HL-60 (cell line): ENCODE measurements around the gene SLC4A8.
A peak's percentile ranks its signal among the peaks of the same experiment; 100 is the strongest.

Experiments
- DNase-seq, 2 experiments: peaks; one replicate each; pipeline ENCODE4 v3.0.0-alpha.2; 2010 to 2020; ENCODE audit warnings: low read depth in 1 of 2, low spot score in 1 of 2
- H3K27ac ChIP-seq: fragments of 250-450 bp; sonication (Bioruptor Pico); replicated peaks from 2 replicates; pipeline ENCODE4 v1.5.1; 2020; ENCODE audit warnings: mild to moderate bottlenecking, moderate library complexity
- H3K27me3 ChIP-seq: fragments of 250-450 bp; sonication (Bioruptor Pico); 2 replicates; pipeline ENCODE4 v1.5.1; 2021; ENCODE audit warnings: mild to moderate bottlenecking, moderate library complexity; ENCODE audit not compliant: insufficient read depth, poor library complexity, severe bottlenecking
- H3K4me3 ChIP-seq: replicated peaks from 2 replicates; pipeline ENCODE4 v1.5.1; 2011; ENCODE audit warnings: mild to moderate bottlenecking, control low read depth, low read length; ENCODE audit not compliant: insufficient read depth
- GABPA ChIP-seq: IDR thresholded peaks from 2 replicates; pipeline ENCODE4 v1.6.1; 2012; ENCODE audit warnings: low read depth
- POLR2AphosphoS5 ChIP-seq: IDR thresholded peaks from 2 replicates; pipeline ENCODE4 v1.6.1; 2012; ENCODE audit warnings: low read depth
- SPI1 ChIP-seq: IDR thresholded peaks from 2 replicates; pipeline ENCODE4 v1.6.1; 2012; ENCODE audit warnings: low read depth, mild to moderate bottlenecking, borderline replicate concordance
- TF ChIP-seq, protein P1 (sequence below): IDR thresholded peaks from one replicate; pipeline ENCODE4 v1.5.1; 2011; ENCODE audit warnings: low read length, control low read depth, inconsistent platforms; ENCODE audit not compliant: insufficient read depth
- TF ChIP-seq, protein P2 (sequence below): IDR thresholded peaks from 2 replicates; pipeline ENCODE4 v1.6.1; 2012; ENCODE audit warnings: low read depth; ENCODE audit not compliant: insufficient replicate concordance

SLC4A8 gene

DNA sequence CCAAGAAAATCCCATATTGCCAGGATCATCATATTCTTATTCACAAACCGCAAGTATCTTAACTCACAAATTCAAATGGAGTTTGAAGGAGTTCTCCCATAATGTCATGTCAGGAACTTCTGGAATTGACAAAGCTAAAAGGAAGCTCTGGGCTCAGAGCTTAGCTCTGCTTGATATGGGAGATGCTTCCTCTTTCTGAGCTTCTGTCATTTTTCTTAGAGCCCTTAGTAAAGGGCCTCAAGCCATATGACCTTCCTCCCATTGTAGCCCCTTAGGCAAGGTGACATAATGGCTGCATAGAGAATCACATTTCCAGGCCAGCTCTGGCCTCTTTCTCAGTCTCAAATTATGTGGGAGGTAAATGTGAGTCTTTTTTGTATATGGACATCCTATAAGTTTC, 40.9 kb downstream of the SLC4A8 start:
- Histone ChIP-seq H3K4me3 (no peak overlapping the region), H3K27me3 (no peaks in the 10 kb centered on the region), H3K27ac (no peak overlapping the region)
- TF ChIP-seq GABPA (no peak), POLR2AphosphoS5 (no peak), SPI1 (no peak)
- TF ChIP-seq, protein P1, sequence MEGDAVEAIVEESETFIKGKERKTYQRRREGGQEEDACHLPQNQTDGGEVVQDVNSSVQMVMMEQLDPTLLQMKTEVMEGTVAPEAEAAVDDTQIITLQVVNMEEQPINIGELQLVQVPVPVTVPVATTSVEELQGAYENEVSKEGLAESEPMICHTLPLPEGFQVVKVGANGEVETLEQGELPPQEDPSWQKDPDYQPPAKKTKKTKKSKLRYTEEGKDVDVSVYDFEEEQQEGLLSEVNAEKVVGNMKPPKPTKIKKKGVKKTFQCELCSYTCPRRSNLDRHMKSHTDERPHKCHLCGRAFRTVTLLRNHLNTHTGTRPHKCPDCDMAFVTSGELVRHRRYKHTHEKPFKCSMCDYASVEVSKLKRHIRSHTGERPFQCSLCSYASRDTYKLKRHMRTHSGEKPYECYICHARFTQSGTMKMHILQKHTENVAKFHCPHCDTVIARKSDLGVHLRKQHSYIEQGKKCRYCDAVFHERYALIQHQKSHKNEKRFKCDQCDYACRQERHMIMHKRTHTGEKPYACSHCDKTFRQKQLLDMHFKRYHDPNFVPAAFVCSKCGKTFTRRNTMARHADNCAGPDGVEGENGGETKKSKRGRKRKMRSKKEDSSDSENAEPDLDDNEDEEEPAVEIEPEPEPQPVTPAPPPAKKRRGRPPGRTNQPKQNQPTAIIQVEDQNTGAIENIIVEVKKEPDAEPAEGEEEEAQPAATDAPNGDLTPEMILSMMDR, result no peak
- TF ChIP-seq, protein P2, sequence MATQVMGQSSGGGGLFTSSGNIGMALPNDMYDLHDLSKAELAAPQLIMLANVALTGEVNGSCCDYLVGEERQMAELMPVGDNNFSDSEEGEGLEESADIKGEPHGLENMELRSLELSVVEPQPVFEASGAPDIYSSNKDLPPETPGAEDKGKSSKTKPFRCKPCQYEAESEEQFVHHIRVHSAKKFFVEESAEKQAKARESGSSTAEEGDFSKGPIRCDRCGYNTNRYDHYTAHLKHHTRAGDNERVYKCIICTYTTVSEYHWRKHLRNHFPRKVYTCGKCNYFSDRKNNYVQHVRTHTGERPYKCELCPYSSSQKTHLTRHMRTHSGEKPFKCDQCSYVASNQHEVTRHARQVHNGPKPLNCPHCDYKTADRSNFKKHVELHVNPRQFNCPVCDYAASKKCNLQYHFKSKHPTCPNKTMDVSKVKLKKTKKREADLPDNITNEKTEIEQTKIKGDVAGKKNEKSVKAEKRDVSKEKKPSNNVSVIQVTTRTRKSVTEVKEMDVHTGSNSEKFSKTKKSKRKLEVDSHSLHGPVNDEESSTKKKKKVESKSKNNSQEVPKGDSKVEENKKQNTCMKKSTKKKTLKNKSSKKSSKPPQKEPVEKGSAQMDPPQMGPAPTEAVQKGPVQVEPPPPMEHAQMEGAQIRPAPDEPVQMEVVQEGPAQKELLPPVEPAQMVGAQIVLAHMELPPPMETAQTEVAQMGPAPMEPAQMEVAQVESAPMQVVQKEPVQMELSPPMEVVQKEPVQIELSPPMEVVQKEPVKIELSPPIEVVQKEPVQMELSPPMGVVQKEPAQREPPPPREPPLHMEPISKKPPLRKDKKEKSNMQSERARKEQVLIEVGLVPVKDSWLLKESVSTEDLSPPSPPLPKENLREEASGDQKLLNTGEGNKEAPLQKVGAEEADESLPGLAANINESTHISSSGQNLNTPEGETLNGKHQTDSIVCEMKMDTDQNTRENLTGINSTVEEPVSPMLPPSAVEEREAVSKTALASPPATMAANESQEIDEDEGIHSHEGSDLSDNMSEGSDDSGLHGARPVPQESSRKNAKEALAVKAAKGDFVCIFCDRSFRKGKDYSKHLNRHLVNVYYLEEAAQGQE, result no peak
- DNase-seq, result no peak

DNA sequence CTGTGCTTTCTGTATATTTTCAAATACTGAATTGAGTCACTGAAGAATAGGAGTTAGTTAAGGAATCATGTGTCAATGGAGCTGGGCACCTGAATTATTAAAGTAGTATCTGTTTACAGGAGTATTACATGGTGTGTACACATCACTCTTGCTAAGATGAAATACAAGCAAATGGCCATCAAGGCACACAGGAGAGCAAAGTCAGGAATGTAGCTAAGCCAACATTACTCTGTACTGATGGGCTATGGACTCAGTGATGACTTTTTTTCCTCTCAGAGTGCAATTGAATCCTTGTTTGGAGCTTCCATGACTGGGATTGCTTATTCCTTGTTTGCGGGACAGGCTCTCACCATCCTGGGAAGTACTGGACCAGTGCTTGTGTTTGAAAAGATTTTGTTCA, 45.5 kb downstream of the SLC4A8 start:
- H3K27me3 ChIP-seq, result no peaks in the 10 kb centered on the region
- TF ChIP-seq SPI1 (no peak), GABPA (no peak), POLR2AphosphoS5 (no peak)
- TF ChIP-seq, protein P1, result no peak
- TF ChIP-seq, protein P2, result no peak
- no peak for DNase-seq
- no peak overlapping the region for H3K27ac ChIP-seq
- H3K4me3 ChIP-seq, result no peak overlapping the region

DNA sequence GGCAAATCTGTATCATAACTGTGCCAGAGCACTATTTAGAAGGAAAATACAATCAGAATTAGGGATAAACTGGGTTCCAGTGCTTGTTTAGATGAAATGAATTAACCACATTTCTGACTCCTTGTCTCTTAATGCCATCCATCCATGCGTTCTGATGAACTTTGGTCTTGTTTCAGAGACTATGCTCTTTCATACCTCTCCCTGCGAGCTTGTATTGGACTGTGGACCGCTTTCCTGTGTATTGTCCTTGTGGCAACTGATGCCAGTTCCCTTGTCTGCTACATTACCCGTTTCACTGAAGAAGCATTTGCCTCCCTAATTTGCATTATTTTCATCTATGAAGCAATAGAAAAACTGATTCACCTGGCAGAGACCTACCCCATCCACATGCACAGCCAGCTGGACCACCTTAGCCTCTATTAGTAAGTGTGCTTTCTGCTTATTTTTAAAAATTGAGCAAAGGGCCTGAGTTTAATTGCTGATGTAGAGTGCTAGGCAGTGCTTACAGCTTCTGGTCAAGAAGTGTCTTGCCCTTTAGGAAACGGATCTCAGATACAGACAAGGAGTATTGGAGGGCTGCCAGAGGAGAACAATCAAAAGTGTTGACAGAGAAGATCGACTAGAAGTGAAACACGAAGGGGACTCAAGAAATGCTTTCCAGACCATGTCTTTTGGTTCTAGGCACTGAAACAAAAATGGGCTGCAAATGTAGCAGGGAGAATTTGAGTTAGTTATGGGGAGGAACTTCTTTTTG, 46.7 kb downstream of the SLC4A8 start:
- TF ChIP-seq POLR2AphosphoS5 (no peak), SPI1 (no peak), GABPA (no peak)
- TF ChIP-seq, protein P1, result no peak
- no peaks in the 10 kb centered on the region for H3K27me3 ChIP-seq

DNA sequence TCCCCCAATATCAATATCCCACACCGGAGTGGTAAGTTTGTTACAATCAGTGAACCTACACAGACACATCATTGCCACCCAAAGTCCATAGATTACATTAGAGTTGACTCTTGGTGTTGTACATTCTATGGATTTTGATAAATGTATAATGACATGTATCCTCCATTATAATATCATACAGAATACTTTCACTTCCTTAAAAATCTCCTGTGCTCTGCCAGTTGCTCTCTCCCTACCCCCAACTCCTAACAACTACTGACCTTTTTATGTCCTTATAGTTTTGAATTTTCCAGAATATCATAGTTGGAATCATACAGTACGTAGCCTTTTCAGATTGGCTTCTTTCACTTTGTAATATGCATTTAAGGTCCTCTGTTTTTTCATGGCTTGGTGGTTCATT, 48.4 kb downstream of the SLC4A8 start:
- TF ChIP-seq, protein P2, result no peak
- TF ChIP-seq, protein P1, result no peak
- no peak for TF ChIP-seq POLR2AphosphoS5
- TF ChIP-seq GABPA, result no peak
- TF ChIP-seq SPI1, result 0 out of 2 replicates have a peak, but pooled peaks have one; percentile 18
- H3K27me3 ChIP-seq, result no peaks in the 10 kb centered on the region
- DNase-seq, result no peak
- H3K27ac ChIP-seq, result no peak overlapping the region
- no peak overlapping the region for H3K4me3 ChIP-seq

More for the DNA sequence above, 46.7 kb downstream of the SLC4A8 start:
- no peak overlapping the region for H3K27ac ChIP-seq
- DNase-seq, result no peak
- no peak overlapping the region for H3K4me3 ChIP-seq
